COLO668 (cell line): ENCODE results near the gene RNF213.

ENCODE experiments used
- DNase-seq: peaks from one replicate; lab custom pipeline; 2025; ENCODE audit not compliant: unreplicated experiment; lab: John Stamatoyannopoulos, UW

RNF213 gene

GRCh38 chr17:80429356-80430275, 169.0 kb downstream of the RNF213 start:
- DNase-seq: no peak

DNA sequence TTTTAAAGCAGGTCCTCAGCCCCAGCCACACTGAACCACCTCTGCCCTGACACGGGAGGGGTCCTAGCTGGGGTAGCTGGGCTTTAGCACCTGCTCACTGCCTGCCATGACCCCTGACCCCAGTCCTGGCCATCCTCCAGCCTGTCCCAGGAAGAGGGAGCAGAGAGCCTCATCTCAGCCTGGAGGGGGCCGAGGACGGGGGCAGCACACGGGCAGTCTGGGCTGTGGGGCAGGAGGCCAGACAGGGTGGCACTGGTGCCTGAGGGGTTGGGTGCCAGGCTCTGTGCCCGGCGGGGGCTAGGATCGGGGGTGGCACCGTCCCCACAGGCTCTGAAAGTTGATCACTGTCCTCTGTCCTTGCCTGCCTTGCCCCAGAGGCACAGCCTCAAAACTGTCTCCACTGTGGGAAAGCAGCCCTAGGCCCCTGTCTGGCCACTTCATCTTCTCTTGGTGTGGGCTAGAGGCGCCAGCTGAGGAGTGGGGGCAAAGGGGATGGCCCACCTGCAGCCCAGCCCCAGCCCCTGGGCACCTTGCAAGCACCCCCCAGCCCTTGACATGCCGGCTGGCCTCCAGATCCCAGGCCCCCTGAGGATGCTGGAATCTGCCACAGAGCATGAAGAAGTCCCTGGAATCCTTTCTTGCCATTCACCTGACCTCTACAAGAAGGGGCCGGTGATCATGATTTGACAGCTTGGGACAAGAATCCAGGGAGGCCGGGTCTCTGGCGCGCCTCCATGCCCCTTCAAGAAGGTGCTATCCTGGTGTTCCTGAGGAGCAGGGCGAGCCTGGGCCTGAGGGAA, 170.0 kb downstream of the RNF213 start:
- no peak for DNase-seq

DNA sequence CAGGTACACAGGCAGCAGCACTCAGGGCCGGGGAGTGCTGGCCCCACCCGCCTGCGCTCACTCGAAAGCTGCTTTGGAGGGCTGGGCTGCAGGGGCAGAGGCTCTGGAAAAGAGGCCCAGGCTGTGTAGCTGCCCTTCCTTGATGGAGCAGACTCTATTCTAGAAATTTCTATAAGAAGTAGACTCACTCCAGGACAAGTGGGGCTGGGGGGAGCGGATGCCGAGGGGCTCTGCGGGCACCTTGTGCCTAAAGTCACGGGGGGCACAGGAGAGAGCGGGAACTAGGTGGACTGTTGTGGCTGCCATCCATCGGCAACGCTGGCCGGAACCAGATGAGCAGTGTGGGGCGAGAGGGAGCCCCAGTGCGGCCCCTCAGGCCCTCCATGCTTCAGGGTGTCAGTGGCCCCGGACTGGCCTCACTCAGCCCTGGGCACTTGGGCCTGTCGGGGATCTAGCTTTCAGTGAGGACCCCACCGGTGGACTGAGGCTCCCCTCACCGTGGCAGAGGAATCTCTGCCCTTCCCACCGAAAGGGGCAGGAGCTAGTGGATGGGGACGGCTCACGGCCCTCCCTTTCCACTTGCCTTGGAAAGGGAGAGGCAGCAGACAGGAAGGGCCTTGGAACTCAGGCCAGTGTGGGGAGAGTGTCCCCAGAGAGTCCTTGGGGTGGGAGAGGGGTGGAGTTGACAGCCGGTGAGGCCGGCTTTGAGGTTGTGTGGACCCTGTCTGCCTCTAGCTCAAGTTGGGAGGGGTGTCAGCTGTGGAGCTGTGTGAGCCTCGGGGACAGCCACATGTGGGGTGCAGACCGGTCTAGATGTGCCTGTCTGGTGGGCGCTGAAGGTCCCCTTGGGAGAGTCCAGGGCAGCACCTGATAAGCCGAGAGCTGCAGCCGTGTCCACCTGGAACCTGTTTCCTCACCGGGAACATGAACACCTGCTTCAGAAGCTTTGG, 170.9 kb downstream of the RNF213 start:
- DNase-seq: no peak

GRCh38 chr17:80432350-80432955, 171.8 kb downstream of the RNF213 start:
- no peak for DNase-seq

- DNase-seq: no peak
These were observed 172.4 kb downstream of the RNF213 start for GRCh38 chr17:80432961-80433550.

DNA sequence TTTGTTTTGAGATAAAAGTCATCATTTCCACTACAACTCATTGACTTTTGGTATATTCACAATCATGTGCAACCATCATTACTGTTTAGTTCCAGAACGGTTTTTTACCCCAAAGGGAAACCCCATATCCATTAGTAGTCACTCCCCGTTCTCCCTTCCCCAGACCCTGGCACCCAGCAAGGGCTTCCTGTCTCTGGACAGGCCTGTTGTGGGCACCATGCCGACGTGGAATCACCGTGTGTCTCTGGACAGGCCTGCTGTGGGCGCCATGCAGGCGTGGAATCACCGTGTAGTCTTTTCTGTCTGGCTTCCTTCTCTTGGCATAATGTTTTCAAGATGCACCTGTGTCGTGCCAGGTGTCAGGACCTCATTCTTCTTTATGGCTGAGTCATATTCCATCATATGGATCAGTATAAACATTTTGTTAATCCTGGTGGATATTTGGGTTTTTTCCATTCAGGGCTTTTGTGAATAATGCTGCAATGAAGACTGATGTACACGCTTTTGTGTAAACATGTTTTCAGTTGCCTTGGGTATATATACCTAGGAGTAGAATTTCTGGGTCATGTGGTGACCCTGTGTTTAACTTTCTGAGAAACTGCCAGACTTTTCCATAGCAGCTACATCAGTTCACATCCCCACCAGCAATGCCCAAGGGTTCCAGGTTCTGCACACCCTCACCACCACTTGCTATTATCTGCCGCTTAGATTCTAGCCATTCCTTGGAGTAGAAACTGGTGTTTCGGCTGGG, 173.4 kb downstream of the RNF213 start:
- no peak for DNase-seq

DNA sequence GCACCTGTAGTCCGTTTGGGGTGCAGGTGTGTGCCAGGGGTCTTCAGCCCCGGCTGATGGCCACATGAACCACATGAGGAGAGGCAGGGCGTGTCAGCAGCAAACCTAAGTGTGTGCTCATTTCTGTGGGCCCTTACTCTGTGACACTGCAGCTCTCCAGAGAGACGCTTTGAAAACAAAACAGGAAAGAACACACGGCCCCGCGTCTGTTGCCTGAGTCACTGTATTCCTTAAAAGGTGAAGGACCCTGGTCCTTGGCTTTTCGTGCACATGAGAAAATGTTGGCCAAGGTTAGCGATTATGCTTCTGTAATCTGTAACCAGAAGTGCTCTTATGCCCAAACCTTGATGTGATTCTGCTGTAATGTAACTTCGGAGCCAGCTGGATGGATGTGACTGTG, 176.9 kb downstream of the RNF213 start:
- no peak for DNase-seq

DNA sequence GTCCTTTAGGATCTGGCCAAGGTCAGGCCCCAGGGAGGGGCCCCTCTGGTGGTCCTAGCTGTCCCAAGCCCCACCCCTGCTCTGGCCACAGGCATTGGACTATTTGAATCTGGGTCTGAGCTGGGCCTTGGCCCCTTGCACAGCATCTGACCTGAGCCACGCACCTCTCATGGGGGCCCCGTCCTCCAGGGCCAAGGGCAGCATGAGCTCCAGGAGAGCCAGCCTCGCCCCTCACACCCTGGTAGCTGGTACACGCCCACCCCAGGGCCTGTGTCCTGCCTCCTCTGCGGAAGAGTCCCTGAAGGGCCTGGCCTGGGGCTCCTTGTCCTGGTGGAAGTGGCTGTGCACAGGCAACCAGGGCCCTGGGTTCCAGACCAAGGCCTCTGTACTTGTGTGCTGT, 178.2 kb downstream of the RNF213 start:
- no peak for DNase-seq

DNA sequence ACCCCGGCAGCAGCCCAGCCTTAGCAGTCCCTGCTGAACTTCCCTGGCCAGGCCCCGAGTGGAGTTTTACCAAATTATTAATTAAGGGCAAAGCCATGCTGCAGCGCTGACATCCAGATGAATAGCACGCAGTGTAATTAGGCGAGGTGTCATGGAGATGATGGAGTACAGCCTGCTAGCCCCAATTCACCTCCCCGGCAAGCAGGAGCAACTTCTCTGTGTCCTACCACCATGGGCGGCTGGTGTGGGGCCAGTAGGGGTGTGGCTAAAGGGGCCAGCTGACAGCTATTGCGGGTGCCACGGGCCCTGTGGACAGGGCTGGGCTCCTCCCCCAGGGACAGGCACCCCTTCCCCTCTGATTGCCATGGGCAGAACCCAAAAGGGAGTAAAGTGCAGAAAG, 178.8 kb downstream of the RNF213 start:
- no peak for DNase-seq

DNA sequence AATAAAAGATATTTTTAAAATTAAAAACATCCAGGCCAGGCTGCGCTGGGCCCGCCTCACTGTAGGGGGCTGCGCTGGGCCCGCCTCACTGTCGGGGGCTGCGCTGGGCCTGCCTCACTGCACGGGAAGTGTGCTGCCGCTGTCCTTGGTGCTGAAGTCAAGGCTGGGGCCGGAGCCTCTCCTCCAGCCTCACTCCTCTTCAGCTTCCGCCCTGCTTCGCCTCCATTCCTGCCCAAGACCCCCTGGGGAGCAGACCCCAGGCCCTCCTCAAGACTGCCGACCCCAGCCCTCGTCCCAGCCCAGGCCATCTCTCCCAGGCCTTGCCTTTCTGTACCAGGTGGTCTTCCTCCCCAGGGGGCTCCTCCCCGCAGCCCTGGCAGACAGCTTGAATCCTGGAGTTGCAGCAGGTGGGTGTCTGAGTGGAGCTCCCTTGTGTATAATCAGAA, 180.5 kb downstream of the RNF213 start:
- no peak for DNase-seq

DNA sequence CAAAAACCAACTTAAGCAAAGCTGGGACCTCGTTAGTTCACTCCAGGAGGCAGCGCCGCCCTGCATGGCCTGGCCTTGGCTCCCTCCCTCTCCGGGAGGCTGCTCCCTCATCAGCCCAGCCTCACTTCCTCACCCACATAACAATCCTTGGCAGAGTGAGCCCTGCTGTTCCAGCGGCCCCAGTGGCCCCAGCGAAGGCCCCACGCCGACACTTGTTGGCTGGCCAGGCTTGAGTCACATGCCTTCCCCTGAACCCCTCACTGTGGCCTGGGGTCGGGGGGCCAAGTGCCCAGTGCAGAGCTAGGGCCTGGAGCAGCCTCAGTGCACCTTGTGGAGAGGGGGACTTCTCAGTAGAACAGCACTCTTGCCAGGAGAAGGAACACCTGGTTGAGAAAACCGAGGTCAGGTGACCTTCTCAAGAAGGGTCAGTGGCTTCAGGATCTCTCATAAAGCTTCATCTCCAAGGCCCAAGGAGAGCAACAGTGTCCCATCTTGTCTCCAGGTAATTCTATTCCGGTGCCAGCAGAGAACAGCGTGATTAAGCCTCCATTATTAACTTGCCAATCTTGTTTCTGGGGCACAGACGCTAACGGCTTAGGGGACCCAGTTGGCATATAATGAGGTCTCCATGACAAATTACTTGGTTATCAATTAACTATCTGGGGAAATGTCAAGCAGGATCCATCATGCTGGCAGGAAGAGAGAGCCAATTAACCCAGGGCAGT, 181.1 kb downstream of the RNF213 start:
- no peak for DNase-seq

DNA sequence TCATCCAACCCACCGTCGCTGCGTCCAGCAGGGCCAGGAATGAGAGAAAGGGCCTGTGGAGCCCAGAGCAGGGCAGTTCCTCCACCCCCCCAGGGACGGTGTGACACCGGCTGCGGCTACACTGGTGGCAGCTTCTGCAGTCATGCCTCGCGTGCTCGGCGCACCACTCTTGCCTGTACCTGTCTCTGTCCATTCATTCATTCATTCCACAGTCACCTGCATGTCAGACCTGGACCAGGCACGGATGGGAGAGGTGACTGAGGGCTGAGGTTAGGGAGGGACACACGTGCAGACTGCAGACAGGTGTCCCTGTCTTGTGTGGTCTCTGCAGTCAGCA, 181.6 kb downstream of the RNF213 start:
- DNase-seq: no peak

- DNase-seq: no peak
These were observed 182.1 kb downstream of the RNF213 start for GRCh38 chr17:80442764-80443163.

- no peak for DNase-seq
These were observed 182.8 kb downstream of the RNF213 start for GRCh38 chr17:80443498-80443897.

- DNase-seq: no peak
These were observed 183.4 kb downstream of the RNF213 start for GRCh38 chr17:80443916-80444643.

DNA sequence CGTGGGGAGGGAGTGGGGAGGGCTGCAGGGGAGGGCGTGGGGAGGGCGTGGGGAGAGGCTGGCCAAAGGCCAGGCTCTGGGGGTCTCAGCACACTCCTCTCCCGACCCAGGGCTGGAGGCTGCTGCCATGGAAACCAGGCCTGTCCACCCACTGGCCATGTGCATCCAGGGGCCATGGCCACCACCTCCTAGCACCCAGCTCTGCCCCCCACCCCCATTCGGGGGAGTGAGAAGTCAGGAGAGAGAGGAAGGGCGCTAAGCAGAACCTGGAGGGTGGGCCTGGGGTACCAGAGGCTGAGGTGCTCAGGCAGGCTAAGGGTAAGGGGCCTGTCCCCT, 184.0 kb downstream of the RNF213 start:
- no peak for DNase-seq

- no peak for DNase-seq
These were observed 184.5 kb downstream of the RNF213 start for GRCh38 chr17:80445007-80445725.

GRCh38 chr17:80445726-80446110, 185.1 kb downstream of the RNF213 start:
- DNase-seq: no peak
